PC-3 (cell line): ENCODE results near the gene USF2. TPM values are rescaled to one million over a fixed set of nuclear protein-coding genes. Genes with fewer than 3 reads are reported as not detected.

Experiments used
- ATAC-seq: fragments of 200-7000 bp; cut with Tn5 transposase; 2 replicates; pipeline ENCODE4 v1.9.1; 2020; ENCODE audit warnings: mild to moderate bottlenecking, moderate library complexity
- BruUV-seq: library from RNA; stranded (reverse); fragments of 400-500 nt; replicated peaks from 2 replicates; lab custom pipeline; 2021; lab: Mats Ljungman, UMichigan
- CTCF ChIA-PET: fragments of 300-600 bp; sonication (Branson Sonifier 250); formaldehyde crosslinking; loops from one replicate; lab custom pipeline; 2022; ENCODE audit warnings: antibody characterized with exemption; lab: Charles Lee
- POLR2A ChIA-PET: fragments of 300-600 bp; sonication (Branson Sonifier 250); formaldehyde crosslinking; loops from one replicate; lab custom pipeline; 2022; ENCODE audit warnings: antibody characterized with exemption; ENCODE audit not compliant: unreplicated experiment; lab: Charles Lee
- DNase-seq: peaks from one replicate; pipeline ENCODE4 v3.0.0-alpha.2; 2015
- H2AFZ ChIP-seq: fragments of 300-600 bp; sonication (generic); 2 replicates; pipeline ENCODE4 v1.6.0; 2016; ENCODE audit warnings: antibody characterized with exemption, low read length
- H3F3A ChIP-seq: fragments of 300-600 bp; sonication (generic); one replicate; pipeline ENCODE4 v1.6.0; 2017; ENCODE audit warnings: antibody characterized with exemption, low read length, control low read depth, mild to moderate bottlenecking; ENCODE audit not compliant: unreplicated experiment
- H3K27ac ChIP-seq: fragments of 300-600 bp; sonication (generic); 2 replicates; pipeline ENCODE4 v1.5.1; 2016; ENCODE audit warnings: mild to moderate bottlenecking, low read length
- H3K27me3 ChIP-seq: fragments of 300-600 bp; sonication (generic); 2 replicates; pipeline ENCODE4 v1.6.1; 2016; ENCODE audit warnings: low read length, mixed read lengths
- H3K36me3 ChIP-seq: fragments of 300-600 bp; sonication (generic); 2 replicates; pipeline ENCODE4 v1.6.1; 2016; ENCODE audit warnings: low read depth, mixed run types, low read length, mixed read lengths
- H3K4me1 ChIP-seq: fragments of 300-600 bp; sonication (generic); 2 replicates; pipeline ENCODE4 v1.5.1; 2016; ENCODE audit warnings: low read length; ENCODE audit not compliant: insufficient read depth
- H3K4me2 ChIP-seq: fragments of 300-600 bp; sonication (generic); 2 replicates; pipeline ENCODE4 v1.6.0; 2016; ENCODE audit warnings: low read length
- H3K4me3 ChIP-seq: fragments of 300-600 bp; sonication (generic); 2 replicates; pipeline ENCODE4 v1.5.1; 2016; ENCODE audit warnings: mild to moderate bottlenecking, low read length, mixed read lengths
- H3K79me2 ChIP-seq: fragments of 300-600 bp; sonication (generic); 2 replicates; pipeline ENCODE4 v1.6.1; 2017; ENCODE audit warnings: low read length, mixed read lengths
- H3K9ac ChIP-seq: fragments of 300-600 bp; sonication (generic); 2 replicates; pipeline ENCODE4 v1.6.0; 2016; ENCODE audit warnings: mild to moderate bottlenecking, low read length
- H3K9me2 ChIP-seq: fragments of 300-600 bp; sonication (generic); replicated peaks from 2 replicates; pipeline ENCODE4 v1.6.1; 2016; ENCODE audit warnings: mixed run types, low read length, mixed read lengths
- H3K9me3 ChIP-seq: fragments of 300-600 bp; sonication (generic); 2 replicates; pipeline ENCODE4 v1.6.1; 2016; ENCODE audit warnings: low read length, mixed read lengths
- H4K20me1 ChIP-seq: fragments of 300-600 bp; sonication (generic); 2 replicates; pipeline ENCODE4 v1.6.1; 2016; ENCODE audit warnings: low read length, mixed read lengths
- EZH2 ChIP-seq: fragments of 300-600 bp; sonication (generic); IDR thresholded peaks from one replicate; pipeline ENCODE4 v1.6.1; 2017; ENCODE audit warnings: antibody characterized with exemption, mild to moderate bottlenecking, low read length; ENCODE audit not compliant: unreplicated experiment
- EZH2phosphoT487 ChIP-seq: fragments of 300-600 bp; sonication (generic); IDR thresholded peaks from 2 replicates; pipeline ENCODE4 v1.6.1; 2018; ENCODE audit warnings: mild to moderate bottlenecking, antibody characterized with exemption, low read length, borderline replicate concordance
- intact Hi-C: fragments of 100-400 bp; cut with micrococcal nuclease; formaldehyde crosslinking; loops from 2 replicates; pipeline ENCODE4 v1.9.0; 2023
- total RNA-seq: library from RNA; depleted of rRNA; stranded (reverse); fragments of >200 nt; gene quantifications from 2 replicates; pipeline ENCODE4 v1.2.3, GENCODE V29; 2014
- TF ChIP-seq, protein P1 (sequence below): fragments of 300-600 bp; sonication (generic); conservative IDR thresholded peaks from 2 replicates; pipeline ENCODE4 v1.5.1; 2017; ENCODE audit warnings: antibody characterized with exemption, low read depth, mild to moderate bottlenecking, low read length

The USF2 gene
- total RNA-seq, 1 experiment from 2014 or later: 102 TPM

DNA sequence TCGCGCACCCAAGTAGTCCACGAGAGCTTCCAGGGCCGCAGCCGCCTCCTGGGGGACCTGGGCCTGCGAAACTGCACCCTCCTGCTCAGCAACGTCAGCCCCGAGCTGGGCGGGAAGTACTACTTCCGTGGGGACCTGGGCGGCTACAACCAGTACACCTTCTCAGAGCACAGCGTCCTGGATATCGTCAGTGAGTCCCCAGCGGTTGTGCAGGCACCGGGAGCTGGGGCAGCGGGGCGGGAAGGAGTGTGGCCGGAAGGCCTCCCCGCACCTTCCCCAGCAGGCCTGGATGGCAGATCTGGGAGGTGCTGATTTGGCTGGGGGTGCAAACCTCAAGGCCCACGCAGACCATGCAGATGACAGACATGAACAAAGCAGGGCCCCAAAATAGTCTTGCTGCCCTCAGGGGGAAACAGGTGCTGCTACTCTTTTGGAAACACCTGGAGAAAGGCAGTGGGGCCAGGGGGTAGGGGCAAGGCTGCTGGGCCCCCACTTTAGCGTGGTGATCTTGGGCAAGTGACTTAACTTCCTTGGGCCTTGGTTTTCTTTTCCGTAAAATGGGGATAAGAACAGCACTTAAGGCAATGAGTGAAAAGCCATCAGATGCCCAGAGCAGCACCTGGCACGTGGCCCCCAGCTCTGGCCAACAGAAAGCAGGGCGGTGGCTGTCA is 27.2 kb downstream of the USF2 start:
- Histone ChIP-seq H3K9me3 (no peaks in the 10 kb centered on the region), H3K4me3 (no peak overlapping the region), H4K20me1 (no peaks in the 10 kb centered on the region), H3K79me2 (no peaks in the 10 kb centered on the region), H3K27me3 (peaks cover 3% of the 10 kb centered on the region; the same call in 1 of the 2 replicates), H3K9me2 (no peaks in the 10 kb centered on the region), H2AFZ (no peak overlapping the region), H3K4me2 (no peak overlapping the region), H3K9ac (no peak overlapping the region), H3K4me1 (peaks cover 3% of the 10 kb centered on the region; the same call in 1 of the 2 replicates), H3F3A (no peaks in the 10 kb centered on the region), H3K36me3 (no peaks in the 10 kb centered on the region), H3K27ac (no peak overlapping the region)
- CTCF ChIA-PET: no interaction called here
- ATAC-seq (no peak), DNase-seq (no peak)
- TF ChIP-seq EZH2: no peak
- TF ChIP-seq EZH2phosphoT487: no peak
- TF ChIP-seq, protein P1, sequence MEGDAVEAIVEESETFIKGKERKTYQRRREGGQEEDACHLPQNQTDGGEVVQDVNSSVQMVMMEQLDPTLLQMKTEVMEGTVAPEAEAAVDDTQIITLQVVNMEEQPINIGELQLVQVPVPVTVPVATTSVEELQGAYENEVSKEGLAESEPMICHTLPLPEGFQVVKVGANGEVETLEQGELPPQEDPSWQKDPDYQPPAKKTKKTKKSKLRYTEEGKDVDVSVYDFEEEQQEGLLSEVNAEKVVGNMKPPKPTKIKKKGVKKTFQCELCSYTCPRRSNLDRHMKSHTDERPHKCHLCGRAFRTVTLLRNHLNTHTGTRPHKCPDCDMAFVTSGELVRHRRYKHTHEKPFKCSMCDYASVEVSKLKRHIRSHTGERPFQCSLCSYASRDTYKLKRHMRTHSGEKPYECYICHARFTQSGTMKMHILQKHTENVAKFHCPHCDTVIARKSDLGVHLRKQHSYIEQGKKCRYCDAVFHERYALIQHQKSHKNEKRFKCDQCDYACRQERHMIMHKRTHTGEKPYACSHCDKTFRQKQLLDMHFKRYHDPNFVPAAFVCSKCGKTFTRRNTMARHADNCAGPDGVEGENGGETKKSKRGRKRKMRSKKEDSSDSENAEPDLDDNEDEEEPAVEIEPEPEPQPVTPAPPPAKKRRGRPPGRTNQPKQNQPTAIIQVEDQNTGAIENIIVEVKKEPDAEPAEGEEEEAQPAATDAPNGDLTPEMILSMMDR: no peak
- BruUV-seq: no TSS peak
- intact Hi-C loops: no loop called here
- POLR2A ChIA-PET: no interaction called here

DNA sequence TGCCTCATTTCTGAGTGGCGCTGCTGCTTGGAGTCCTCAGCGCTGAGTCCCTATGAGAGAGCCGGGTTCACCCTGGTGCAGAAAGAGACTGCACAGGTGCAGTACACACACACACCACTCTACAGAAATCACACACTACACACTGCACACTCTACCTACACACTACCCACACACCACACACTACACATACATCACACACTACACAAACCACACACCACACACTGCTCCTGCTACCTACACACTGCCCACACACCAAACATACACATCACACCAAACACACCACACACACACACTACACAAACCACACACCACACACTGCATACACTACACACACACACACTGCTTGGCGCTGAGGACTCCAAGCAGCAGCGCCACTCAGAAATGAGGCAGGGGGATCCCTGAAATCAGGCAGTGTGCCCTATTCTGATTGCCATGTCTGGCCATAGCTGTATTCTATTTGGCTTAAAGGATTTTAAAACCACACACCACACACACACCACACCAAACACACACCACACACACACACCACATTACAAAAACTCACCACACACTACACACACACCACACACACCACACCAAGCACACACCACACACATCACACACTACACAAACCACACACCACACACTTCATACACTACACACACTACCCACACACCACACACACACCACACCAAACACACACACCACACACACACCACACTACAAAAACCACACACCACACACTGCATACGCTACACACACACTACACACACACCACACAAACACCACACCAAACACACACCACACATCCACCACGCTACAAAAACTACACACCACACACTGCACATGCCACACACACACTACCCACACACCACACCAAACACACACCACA is 28.1 kb downstream of the USF2 start:
- CTCF ChIA-PET: no interaction called here
- no TSS peak for BruUV-seq
- ATAC-seq (no peak), DNase-seq (no peak)
- Histone ChIP-seq H3K36me3 (no peaks in the 10 kb centered on the region), H3K27ac (no peak overlapping the region), H2AFZ (no peak overlapping the region), H3K4me2 (no peak overlapping the region), H3F3A (no peaks in the 10 kb centered on the region), H3K4me3 (no peak overlapping the region), H3K79me2 (no peaks in the 10 kb centered on the region), H3K4me1 (no peaks in the 10 kb centered on the region), H3K9ac (no peak overlapping the region), H3K9me3 (no peaks in the 10 kb centered on the region), H4K20me1 (no peaks in the 10 kb centered on the region), H3K9me2 (no peaks in the 10 kb centered on the region), H3K27me3 (peaks cover 3% of the 10 kb centered on the region; the same call in 1 of the 2 replicates)
- intact Hi-C loops: no loop called here
- TF ChIP-seq EZH2phosphoT487 (no peak), EZH2 (no peak)
- POLR2A ChIA-PET: no interaction called here

DNA sequence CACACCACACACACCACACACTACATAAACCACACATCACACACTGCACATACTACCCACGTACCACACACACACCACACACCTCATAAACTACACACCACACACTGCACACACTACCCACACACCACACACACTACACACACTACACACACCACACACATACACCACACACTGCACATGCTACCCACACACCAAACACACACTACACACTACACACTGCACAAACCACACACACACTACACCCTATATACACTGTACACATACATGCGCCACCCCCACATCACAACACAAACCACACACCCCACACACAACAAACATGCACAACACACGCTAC is 28.7 kb downstream of the USF2 start:
- CTCF ChIA-PET: no interaction called here
- no TSS peak for BruUV-seq
- H3F3A ChIP-seq: no peaks in the 10 kb centered on the region
- no peaks in the 10 kb centered on the region for H3K4me1 ChIP-seq
- ATAC-seq: no peak
- DNase-seq: no peak
- peaks cover 3% of the 10 kb centered on the region; the same call in 1 of the 2 replicates for H3K27me3 ChIP-seq
- no peaks in the 10 kb centered on the region for H3K79me2 ChIP-seq
- no peaks in the 10 kb centered on the region for H3K9me2 ChIP-seq
- POLR2A ChIA-PET: no interaction called here
- H3K9me3 ChIP-seq: no peaks in the 10 kb centered on the region
- H4K20me1 ChIP-seq: no peaks in the 10 kb centered on the region
- H3K9ac ChIP-seq: no peak overlapping the region
- intact Hi-C loops: no loop called here
- H3K36me3 ChIP-seq: no peaks in the 10 kb centered on the region
- TF ChIP-seq EZH2 (no peak), EZH2phosphoT487 (no peak)
- TF ChIP-seq, protein P1: no peak
- no peak overlapping the region for H3K4me2 ChIP-seq
- no peak overlapping the region for H2AFZ ChIP-seq
- no peak overlapping the region for H3K4me3 ChIP-seq
- no peak overlapping the region for H3K27ac ChIP-seq
